ENCODE results near the gene SEC61A2. TPM values are rescaled to one million over a fixed set of nuclear protein-coding genes. Genes with fewer than 3 reads are reported as not detected.

The SEC61A2 gene
- total and polyA plus RNA-seq, 2 of the 8 experiments (the other 6 are each of a cell fraction or from before 2014, with no cell fraction given): 18.2 to 19.2 TPM

DNA sequence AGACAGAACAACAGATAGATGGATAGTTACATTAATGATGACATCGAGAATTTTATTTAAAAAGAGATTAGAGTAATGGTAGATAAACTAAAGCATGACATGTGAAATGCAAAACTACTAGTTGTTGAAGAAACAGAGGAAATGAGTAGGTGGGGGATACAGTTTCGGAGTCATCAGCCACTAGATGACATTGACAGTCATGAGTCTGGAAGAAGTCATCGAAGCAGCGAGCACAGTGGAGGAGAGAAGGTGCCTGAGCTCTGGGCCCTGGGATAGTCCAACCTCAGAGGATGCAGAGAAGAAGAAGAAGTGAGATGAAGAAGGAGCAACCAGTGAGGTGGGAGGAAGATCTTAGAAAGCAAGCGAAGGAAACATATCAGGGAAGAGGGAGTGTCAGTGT, 20.2 kb upstream of the SEC61A2 start (continued):
- TF ChIP-seq, protein P1, sequence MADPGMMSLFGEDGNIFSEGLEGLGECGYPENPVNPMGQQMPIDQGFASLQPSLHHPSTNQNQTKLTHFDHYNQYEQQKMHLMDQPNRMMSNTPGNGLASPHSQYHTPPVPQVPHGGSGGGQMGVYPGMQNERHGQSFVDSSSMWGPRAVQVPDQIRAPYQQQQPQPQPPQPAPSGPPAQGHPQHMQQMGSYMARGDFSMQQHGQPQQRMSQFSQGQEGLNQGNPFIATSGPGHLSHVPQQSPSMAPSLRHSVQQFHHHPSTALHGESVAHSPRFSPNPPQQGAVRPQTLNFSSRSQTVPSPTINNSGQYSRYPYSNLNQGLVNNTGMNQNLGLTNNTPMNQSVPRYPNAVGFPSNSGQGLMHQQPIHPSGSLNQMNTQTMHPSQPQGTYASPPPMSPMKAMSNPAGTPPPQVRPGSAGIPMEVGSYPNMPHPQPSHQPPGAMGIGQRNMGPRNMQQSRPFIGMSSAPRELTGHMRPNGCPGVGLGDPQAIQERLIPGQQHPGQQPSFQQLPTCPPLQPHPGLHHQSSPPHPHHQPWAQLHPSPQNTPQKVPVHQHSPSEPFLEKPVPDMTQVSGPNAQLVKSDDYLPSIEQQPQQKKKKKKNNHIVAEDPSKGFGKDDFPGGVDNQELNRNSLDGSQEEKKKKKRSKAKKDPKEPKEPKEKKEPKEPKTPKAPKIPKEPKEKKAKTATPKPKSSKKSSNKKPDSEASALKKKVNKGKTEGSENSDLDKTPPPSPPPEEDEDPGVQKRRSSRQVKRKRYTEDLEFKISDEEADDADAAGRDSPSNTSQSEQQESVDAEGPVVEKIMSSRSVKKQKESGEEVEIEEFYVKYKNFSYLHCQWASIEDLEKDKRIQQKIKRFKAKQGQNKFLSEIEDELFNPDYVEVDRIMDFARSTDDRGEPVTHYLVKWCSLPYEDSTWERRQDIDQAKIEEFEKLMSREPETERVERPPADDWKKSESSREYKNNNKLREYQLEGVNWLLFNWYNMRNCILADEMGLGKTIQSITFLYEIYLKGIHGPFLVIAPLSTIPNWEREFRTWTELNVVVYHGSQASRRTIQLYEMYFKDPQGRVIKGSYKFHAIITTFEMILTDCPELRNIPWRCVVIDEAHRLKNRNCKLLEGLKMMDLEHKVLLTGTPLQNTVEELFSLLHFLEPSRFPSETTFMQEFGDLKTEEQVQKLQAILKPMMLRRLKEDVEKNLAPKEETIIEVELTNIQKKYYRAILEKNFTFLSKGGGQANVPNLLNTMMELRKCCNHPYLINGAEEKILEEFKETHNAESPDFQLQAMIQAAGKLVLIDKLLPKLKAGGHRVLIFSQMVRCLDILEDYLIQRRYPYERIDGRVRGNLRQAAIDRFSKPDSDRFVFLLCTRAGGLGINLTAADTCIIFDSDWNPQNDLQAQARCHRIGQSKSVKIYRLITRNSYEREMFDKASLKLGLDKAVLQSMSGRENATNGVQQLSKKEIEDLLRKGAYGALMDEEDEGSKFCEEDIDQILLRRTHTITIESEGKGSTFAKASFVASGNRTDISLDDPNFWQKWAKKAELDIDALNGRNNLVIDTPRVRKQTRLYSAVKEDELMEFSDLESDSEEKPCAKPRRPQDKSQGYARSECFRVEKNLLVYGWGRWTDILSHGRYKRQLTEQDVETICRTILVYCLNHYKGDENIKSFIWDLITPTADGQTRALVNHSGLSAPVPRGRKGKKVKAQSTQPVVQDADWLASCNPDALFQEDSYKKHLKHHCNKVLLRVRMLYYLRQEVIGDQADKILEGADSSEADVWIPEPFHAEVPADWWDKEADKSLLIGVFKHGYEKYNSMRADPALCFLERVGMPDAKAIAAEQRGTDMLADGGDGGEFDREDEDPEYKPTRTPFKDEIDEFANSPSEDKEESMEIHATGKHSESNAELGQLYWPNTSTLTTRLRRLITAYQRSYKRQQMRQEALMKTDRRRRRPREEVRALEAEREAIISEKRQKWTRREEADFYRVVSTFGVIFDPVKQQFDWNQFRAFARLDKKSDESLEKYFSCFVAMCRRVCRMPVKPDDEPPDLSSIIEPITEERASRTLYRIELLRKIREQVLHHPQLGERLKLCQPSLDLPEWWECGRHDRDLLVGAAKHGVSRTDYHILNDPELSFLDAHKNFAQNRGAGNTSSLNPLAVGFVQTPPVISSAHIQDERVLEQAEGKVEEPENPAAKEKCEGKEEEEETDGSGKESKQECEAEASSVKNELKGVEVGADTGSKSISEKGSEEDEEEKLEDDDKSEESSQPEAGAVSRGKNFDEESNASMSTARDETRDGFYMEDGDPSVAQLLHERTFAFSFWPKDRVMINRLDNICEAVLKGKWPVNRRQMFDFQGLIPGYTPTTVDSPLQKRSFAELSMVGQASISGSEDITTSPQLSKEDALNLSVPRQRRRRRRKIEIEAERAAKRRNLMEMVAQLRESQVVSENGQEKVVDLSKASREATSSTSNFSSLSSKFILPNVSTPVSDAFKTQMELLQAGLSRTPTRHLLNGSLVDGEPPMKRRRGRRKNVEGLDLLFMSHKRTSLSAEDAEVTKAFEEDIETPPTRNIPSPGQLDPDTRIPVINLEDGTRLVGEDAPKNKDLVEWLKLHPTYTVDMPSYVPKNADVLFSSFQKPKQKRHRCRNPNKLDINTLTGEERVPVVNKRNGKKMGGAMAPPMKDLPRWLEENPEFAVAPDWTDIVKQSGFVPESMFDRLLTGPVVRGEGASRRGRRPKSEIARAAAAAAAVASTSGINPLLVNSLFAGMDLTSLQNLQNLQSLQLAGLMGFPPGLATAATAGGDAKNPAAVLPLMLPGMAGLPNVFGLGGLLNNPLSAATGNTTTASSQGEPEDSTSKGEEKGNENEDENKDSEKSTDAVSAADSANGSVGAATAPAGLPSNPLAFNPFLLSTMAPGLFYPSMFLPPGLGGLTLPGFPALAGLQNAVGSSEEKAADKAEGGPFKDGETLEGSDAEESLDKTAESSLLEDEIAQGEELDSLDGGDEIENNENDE (IDR thresholded peaks at IDR 0.05; ENCODE audit: insufficient replicate concordance, low read length): no peak
- TF ChIP-seq NANOG (IDR thresholded peaks at IDR 0.05; ENCODE audit: insufficient read depth, low read depth, low read length, poor library complexity, severe bottlenecking): no peak
- TF ChIP-seq JUND (IDR thresholded peaks at IDR 0.05; ENCODE audit: low read length): no peak
- no peak for TF ChIP-seq POU5F1 (IDR thresholded peaks at IDR 0.05; ENCODE audit: low read depth, low read length)
- TF ChIP-seq CTBP2 (IDR thresholded peaks at IDR 0.05; ENCODE audit: borderline replicate concordance, insufficient read depth, insufficient read length, low read length): no peak
- no peak for TF ChIP-seq GTF2F1 (IDR thresholded peaks at IDR 0.05; ENCODE audit: borderline replicate concordance, low read depth, low read length)
- TF ChIP-seq SIX5 (IDR thresholded peaks at IDR 0.05; ENCODE audit: low read depth, low read length): no peak
- TF ChIP-seq CREB1 (IDR thresholded peaks at IDR 0.05): no peak
- TF ChIP-seq POLR2A (IDR thresholded peaks at IDR 0.05; ENCODE audit: control extremely low read depth in 1 of 2, low read depth in 2 of 2, low read length in 2 of 2): no peak
- TF ChIP-seq, protein P2, sequence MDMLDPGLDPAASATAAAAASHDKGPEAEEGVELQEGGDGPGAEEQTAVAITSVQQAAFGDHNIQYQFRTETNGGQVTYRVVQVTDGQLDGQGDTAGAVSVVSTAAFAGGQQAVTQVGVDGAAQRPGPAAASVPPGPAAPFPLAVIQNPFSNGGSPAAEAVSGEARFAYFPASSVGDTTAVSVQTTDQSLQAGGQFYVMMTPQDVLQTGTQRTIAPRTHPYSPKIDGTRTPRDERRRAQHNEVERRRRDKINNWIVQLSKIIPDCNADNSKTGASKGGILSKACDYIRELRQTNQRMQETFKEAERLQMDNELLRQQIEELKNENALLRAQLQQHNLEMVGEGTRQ (IDR thresholded peaks at IDR 0.05; ENCODE audit: low read length): no peak
- TF ChIP-seq NRF1 (IDR thresholded peaks at IDR 0.05; ENCODE audit: low read depth, low read length): no peak

Measured in H1 (cell line).